Prostate gland (tissue), 2 donors: ENCODE data around the gene ITIH5. TPM values are rescaled to one million over a fixed set of nuclear protein-coding genes. Genes with fewer than 3 reads are reported as not detected.

Source experiments
- DNase-seq: peaks from one replicate; pipeline ENCODE4 v3.0.0-alpha.2; 2019; ENCODE audit warnings: low spot score
- H3K27ac ChIP-seq, 2 donors: fragments of 200-600 bp; sonication (generic); 2 replicates each; pipeline ENCODE4 v1.5.1; 2017 to 2019
- H3K27me3 ChIP-seq: fragments of 200-600 bp; sonication (generic); replicated peaks from 2 replicates; pipeline ENCODE4 v1.5.1; 2019; ENCODE audit not compliant: insufficient read depth
- H3K36me3 ChIP-seq, 2 donors: fragments of 200-600 bp; sonication (generic); 1 replicate in 1 of 2; 2 replicates in 1 of 2; pipeline versions ENCODE4 v1.5.1 to v1.8.1; 2017 to 2019
- H3K4me1 ChIP-seq: fragments of 200-600 bp; sonication (generic); replicated peaks from 2 replicates; pipeline ENCODE4 v1.5.1; 2019
- H3K4me3 ChIP-seq, 2 donors: fragments of 200-600 bp; sonication (generic); 2 replicates each; pipeline ENCODE4 v1.5.1; 2017 to 2019
- H3K9me3 ChIP-seq: fragments of 200-600 bp; sonication (generic); 2 replicates; pipeline ENCODE4 v1.5.1; 2017
- POLR2A ChIP-seq: fragments of 450-650 bp; IDR thresholded peaks from one replicate; pipeline ENCODE4 v1.6.1; 2016; ENCODE audit warnings: antibody characterized with exemption, mild to moderate bottlenecking
- POLR2AphosphoS5 ChIP-seq: sonication (generic); formaldehyde crosslinking; IDR thresholded peaks from one replicate; pipeline ENCODE4 v1.6.1; 2017; ENCODE audit warnings: antibody characterized with exemption
- WGBS: methylation state at CpG from one replicate; pipeline ENCODE4 v1.1.5; 2018; 5-methylcytosine and 5-hydroxymethylcytosine counted together
- intact Hi-C: fragments of 100-400 bp; cut with DNase I; formaldehyde crosslinking; loops from one replicate; pipeline ENCODE4 v1.14.2; 2022
- total RNA-seq, 2 donors: library from RNA; depleted of rRNA; stranded (reverse); fragments of >200 nt; gene quantifications; one replicate each; pipeline ENCODE4 v1.1.0, GENCODE V29; 2016
- TF ChIP-seq, protein P1 (sequence below), 4 experiments: fragments of 200-600 bp in 2 of 4; fragments of 450-650 bp in 2 of 4; sonication (generic) in 2 of 4; IDR thresholded peaks; 1 replicate in 3 of 4; 2 replicates in 1 of 4; pipeline ENCODE4 v1.5.1; 2016 to 2019; ENCODE audit warnings: antibody characterized with exemption in 4 of 4, mild to moderate bottlenecking in 2 of 4, moderate library complexity in 2 of 4

Gene ITIH5
- total RNA-seq, 2 donors from 2014 or later, result 13.5 to 42.0 TPM

DNA sequence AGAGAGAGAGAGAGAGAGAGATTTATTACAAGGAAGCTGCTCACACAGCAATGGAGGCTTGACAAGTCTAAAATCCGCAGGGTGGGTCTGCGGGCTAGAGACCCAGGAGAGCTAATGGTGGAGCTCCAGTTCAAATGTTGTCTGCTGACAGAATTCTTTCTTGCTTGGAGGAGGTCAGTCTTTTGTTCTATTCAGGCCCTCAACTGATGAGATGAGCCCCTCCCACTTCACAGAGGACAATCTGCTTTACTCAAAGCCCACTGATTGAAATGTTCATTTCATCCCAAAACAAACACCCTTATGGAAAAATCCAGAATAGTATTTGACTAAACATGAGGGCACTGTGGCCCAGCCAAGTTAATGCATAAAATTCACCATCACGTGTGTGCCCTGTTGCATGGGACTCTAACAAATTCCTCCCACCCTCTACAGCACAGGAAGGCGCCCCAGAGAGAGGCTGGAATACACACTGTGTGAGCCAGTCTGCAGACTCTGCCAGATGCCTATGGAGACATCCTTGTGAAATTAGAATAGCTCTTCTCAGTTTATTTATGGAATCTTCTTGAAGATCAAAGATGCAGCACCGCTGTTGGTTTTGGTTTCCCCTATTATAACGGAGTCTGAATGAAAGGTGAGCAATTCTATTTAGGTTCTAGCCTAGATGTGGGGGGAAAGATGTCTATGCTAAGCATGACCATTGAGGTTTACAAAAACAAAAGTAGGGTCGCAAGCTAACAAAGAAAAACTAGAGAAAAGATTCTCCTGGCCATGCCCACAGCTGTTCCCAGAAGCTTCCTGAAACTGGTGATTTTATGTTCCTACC, 132.9 kb downstream of the ITIH5 start:
- TF ChIP-seq POLR2AphosphoS5, result no peak
- TF ChIP-seq, protein P1, sequence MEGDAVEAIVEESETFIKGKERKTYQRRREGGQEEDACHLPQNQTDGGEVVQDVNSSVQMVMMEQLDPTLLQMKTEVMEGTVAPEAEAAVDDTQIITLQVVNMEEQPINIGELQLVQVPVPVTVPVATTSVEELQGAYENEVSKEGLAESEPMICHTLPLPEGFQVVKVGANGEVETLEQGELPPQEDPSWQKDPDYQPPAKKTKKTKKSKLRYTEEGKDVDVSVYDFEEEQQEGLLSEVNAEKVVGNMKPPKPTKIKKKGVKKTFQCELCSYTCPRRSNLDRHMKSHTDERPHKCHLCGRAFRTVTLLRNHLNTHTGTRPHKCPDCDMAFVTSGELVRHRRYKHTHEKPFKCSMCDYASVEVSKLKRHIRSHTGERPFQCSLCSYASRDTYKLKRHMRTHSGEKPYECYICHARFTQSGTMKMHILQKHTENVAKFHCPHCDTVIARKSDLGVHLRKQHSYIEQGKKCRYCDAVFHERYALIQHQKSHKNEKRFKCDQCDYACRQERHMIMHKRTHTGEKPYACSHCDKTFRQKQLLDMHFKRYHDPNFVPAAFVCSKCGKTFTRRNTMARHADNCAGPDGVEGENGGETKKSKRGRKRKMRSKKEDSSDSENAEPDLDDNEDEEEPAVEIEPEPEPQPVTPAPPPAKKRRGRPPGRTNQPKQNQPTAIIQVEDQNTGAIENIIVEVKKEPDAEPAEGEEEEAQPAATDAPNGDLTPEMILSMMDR (IDR thresholded peaks at IDR 0.05), result no peak
- TF ChIP-seq POLR2A, result no peak

DNA sequence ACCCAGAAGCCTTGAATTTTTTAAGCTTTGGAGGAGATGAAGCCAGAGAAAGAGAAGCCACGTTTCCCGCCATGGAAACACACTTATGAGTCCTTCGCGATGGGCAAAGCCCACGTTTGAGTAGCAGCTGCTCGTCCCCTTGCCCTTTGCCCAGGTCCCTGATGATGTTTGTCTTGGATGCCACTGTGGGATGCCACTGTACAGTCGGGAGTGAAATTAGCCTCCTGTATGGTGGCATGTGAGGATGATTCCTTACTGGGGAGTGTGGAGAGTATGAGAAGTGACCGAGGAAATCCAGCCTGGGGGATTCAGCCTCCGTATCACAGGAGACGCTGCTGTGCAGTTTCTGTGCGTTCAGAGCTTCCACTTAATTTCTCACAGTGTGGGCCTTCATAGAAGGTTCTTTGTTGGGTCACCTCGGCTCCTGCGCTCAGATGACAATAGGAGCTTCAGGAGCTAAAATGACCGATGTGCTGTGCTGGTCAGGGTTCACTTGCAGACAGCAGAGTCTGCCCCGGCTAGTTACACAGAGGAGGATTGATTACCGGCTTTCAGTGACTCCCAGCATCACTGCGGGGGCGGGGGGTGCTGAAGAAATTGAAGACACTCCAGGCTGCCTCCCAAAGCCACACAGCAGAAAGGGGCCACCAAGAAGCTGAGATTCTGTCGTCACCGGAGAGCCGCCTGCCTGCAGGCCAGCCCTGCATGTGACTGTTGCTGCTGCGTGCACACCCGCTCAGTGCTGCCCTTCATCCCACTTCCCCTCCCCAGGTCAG, 133.9 kb downstream of the ITIH5 start:
- H3K36me3 ChIP-seq, result no peaks in the 10 kb centered on the region
- no peak overlapping the region for H3K4me3 ChIP-seq
- TF ChIP-seq, protein P1 (IDR thresholded peaks at IDR 0.05), result no peak
- TF ChIP-seq POLR2A, result no peak
- no peak for TF ChIP-seq POLR2AphosphoS5
- H3K9me3 ChIP-seq, result no peaks in the 10 kb centered on the region
- no peak overlapping the region for H3K27ac ChIP-seq
- peaks cover 3% of the 10 kb centered on the region for H3K27me3 ChIP-seq
- intact Hi-C loops, result no loop called here
- no peak for DNase-seq
- no peaks in the 10 kb centered on the region for H3K4me1 ChIP-seq
- WGBS, result 78% methylated on average over 22 of the region's 23 CpGs

More for the DNA sequence above, 132.9 kb downstream of the ITIH5 start:
- Histone ChIP-seq H3K4me1 (no peaks in the 10 kb centered on the region), H3K36me3 (no peaks in the 10 kb centered on the region), H3K27ac (no peak overlapping the region), H3K9me3 (no peaks in the 10 kb centered on the region), H3K4me3 (no peak overlapping the region), H3K27me3 (peaks cover 3% of the 10 kb centered on the region)
- no peak for DNase-seq
- WGBS, result 75% methylated on average over 7 of the region's 7 CpGs
- intact Hi-C loops, result no loop called here

DNA sequence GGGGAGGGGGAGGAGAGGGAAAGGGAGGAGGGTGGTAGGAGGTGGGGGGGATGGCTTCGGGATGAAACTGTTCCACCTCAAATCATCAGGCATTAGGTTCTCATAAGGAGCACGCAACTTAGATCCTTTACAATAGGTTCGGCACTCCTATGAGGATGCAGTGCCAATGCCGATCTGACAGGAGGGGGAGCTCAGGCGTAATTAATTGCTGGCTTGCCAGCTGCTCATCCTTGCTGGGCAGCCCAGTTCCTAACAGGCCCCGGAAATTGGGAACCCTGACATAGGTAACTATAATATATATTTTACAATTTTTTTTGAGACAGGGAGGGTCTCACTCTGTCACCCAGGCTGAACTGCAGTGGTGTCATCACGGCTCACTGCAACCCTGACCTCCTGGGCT, 137.1 kb downstream of the ITIH5 start:
- TF ChIP-seq, protein P1 (IDR thresholded peaks at IDR 0.05), result peak; percentile 26 to 51 (median 36)
- TF ChIP-seq POLR2A, result no peak
- Histone ChIP-seq H3K4me3 (no peak overlapping the region), H3K27me3 (peaks cover 3% of the 10 kb centered on the region), H3K36me3 (no peaks in the 10 kb centered on the region), H3K27ac (no peak overlapping the region), H3K4me1 (no peaks in the 10 kb centered on the region), H3K9me3 (no peaks in the 10 kb centered on the region)
- WGBS, result 29% methylated on average over 7 of the region's 7 CpGs
- intact Hi-C loops, result loop anchor here (5.0 to 10.0 kb wide), 2 partner anchors 138 to 1775 kb away; partner anchors contain the start of gene ITIH5
- peak; percentile 21 for DNase-seq

DNA sequence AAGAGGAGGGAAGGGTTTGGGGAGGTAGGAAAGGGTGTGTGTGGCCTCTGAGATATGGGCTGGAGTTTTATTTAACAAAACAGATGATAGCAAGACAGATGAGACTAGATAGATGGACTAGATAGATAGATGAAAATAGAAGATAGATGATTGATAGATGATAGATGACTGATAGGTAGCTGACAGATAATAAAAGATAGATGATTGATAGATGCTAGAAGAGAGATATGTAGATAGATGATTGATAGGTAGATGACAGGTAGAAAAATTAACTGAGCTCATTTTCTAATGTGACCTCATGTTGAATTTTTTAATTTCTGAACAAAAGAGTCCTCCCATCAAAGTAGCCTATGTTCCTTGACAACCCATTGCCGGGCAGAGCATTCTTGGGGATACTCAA, 139.3 kb downstream of the ITIH5 start:
- WGBS, result 93% methylated on average over 1 of the region's 1 CpG
- Histone ChIP-seq H3K36me3 (no peaks in the 10 kb centered on the region), H3K9me3 (no peaks in the 10 kb centered on the region), H3K4me1 (no peaks in the 10 kb centered on the region), H3K27me3 (peaks cover 3% of the 10 kb centered on the region), H3K4me3 (no peak overlapping the region), H3K27ac (no peak overlapping the region)
- DNase-seq, result no peak
- TF ChIP-seq POLR2AphosphoS5 (no peak), POLR2A (no peak)
- TF ChIP-seq, protein P1 (IDR thresholded peaks at IDR 0.05), result no peak
- intact Hi-C loops, result loop anchor here (5.0 to 10.0 kb wide), 2 partner anchors 140 to 1777 kb away; partner anchors contain the start of gene ITIH5
